GM23338 (cell line): ENCODE measurements around the gene ADCY1. TPM values are rescaled to one million over a fixed set of nuclear protein-coding genes. Genes with fewer than 3 reads are reported as not detected.

Source experiments
- ATAC-seq: fragments of 200-7000 bp; cut with Tn5 transposase; 3 replicates; pipeline ENCODE4 v1.9.1; 2020
- DNase-seq: peaks from one replicate; pipeline ENCODE4 v3.0.0-alpha.2; 2015; ENCODE audit warnings: low spot score
- H2AFZ ChIP-seq: fragments of 200-600 bp; sonication (generic); 2 replicates; pipeline ENCODE4 v1.8.0; 2016; ENCODE audit warnings: antibody characterized with exemption, mild to moderate bottlenecking, moderate library complexity
- H3F3A ChIP-seq: fragments of 200-600 bp; sonication (generic); replicated peaks from 2 replicates; pipeline ENCODE4 v1.8.0; 2017; ENCODE audit warnings: antibody characterized with exemption, mixed run types, low read depth
- H3K27ac ChIP-seq: fragments of 200-600 bp; sonication (generic); 2 replicates; pipeline ENCODE4 v1.6.1; 2016; ENCODE audit warnings: low read depth
- H3K27me3 ChIP-seq: fragments of 200-600 bp; sonication (generic); 2 replicates; pipeline ENCODE4 v1.8.0; 2016; ENCODE audit warnings: mild to moderate bottlenecking, mixed run types, moderate library complexity; ENCODE audit not compliant: insufficient read depth
- H3K36me3 ChIP-seq: fragments of 200-600 bp; sonication (generic); 2 replicates; pipeline ENCODE4 v1.8.0; 2016; ENCODE audit warnings: mild to moderate bottlenecking; ENCODE audit not compliant: insufficient read depth
- H3K4me1 ChIP-seq: fragments of 200-600 bp; sonication (generic); 2 replicates; pipeline ENCODE4 v1.8.0; 2016; ENCODE audit warnings: mild to moderate bottlenecking, moderate library complexity; ENCODE audit not compliant: insufficient read depth
- H3K4me2 ChIP-seq: fragments of 200-600 bp; sonication (generic); 2 replicates; pipeline ENCODE4 v1.7.1; 2017; ENCODE audit warnings: mixed run types
- H3K4me3 ChIP-seq: fragments of 200-600 bp; sonication (generic); 2 replicates; pipeline ENCODE4 v1.6.1; 2016; ENCODE audit warnings: mixed run types
- H3K79me2 ChIP-seq: fragments of 200-600 bp; sonication (generic); replicated peaks from 2 replicates; pipeline ENCODE4 v1.8.0; 2017; ENCODE audit warnings: mild to moderate bottlenecking; ENCODE audit not compliant: insufficient read depth
- H3K9me2 ChIP-seq: fragments of 200-600 bp; sonication (generic); 2 replicates; pipeline ENCODE4 v1.8.0; 2017; ENCODE audit not compliant: insufficient read depth
- H4K20me1 ChIP-seq: fragments of 200-600 bp; sonication (generic); replicated peaks from 2 replicates; pipeline ENCODE4 v1.8.0; 2017; ENCODE audit warnings: mild to moderate bottlenecking; ENCODE audit not compliant: insufficient read depth
- H3K27ac Mint-ChIP-seq: 2 replicates; pipeline ENCODE4 v1.8.0; 2020; ENCODE audit warnings: inconsistent platforms, mild to moderate bottlenecking, moderate library complexity, mixed read lengths
- H3K27me3 Mint-ChIP-seq: 3 replicates; pipeline ENCODE4 v1.8.0; 2022; ENCODE audit warnings: low read depth, mild to moderate bottlenecking, moderate library complexity, mixed read lengths, inconsistent platforms; ENCODE audit not compliant: insufficient read depth, poor library complexity
- H3K36me3 Mint-ChIP-seq: 3 replicates; pipeline ENCODE4 v1.8.0; 2021; ENCODE audit warnings: low read depth, mild to moderate bottlenecking, inconsistent platforms, moderate library complexity, mixed read lengths
- H3K4me1 Mint-ChIP-seq: 3 replicates; pipeline ENCODE4 v1.8.0; 2020; ENCODE audit warnings: mild to moderate bottlenecking, inconsistent platforms, mixed read lengths
- H3K4me3 Mint-ChIP-seq: 3 replicates; pipeline ENCODE4 v1.8.0; 2021; ENCODE audit warnings: moderate library complexity, mild to moderate bottlenecking, inconsistent platforms, mixed read lengths
- H3K9me3 Mint-ChIP-seq: 3 replicates; pipeline ENCODE4 v1.8.0; 2020; ENCODE audit warnings: moderate library complexity, mild to moderate bottlenecking, inconsistent platforms, mixed read lengths
- CREB1 ChIP-seq: fragments of 250-450 bp; sonication (Bioruptor Pico); IDR thresholded peaks from 2 replicates; pipeline ENCODE4 v1.5.0; 2020; ENCODE audit warnings: low read depth, mild to moderate bottlenecking, moderate library complexity
- JUNB ChIP-seq: IDR thresholded peaks from one replicate; pipeline ENCODE4 v1.6.1; 2016; ENCODE audit warnings: antibody characterized with exemption; ENCODE audit not compliant: unreplicated experiment
- NANOG ChIP-seq: IDR thresholded peaks from 2 replicates; pipeline ENCODE4 v1.6.1; 2016; ENCODE audit warnings: antibody characterized with exemption, borderline replicate concordance
- POLR2AphosphoS5 ChIP-seq: IDR thresholded peaks from 2 replicates; pipeline ENCODE4 v1.6.1; 2016; ENCODE audit warnings: antibody characterized with exemption, low read depth
- STAT1 ChIP-seq: IDR thresholded peaks from one replicate; pipeline ENCODE4 v1.6.1; 2016; ENCODE audit warnings: antibody characterized with exemption; ENCODE audit not compliant: unreplicated experiment
- ZNF462 ChIP-seq: fragments of 250-450 bp; sonication (Bioruptor Pico); IDR thresholded peaks from 2 replicates; pipeline ENCODE4 v1.5.0; 2020; ENCODE audit warnings: mild to moderate bottlenecking, moderate library complexity
- polyA plus RNA-seq: library from polyadenylated mRNA; unstranded; fragments of >200 nt; fragmentation: Nextera tagmentation; extraction: Ambion mirVana; gene quantifications from 2 replicates; pipeline ENCODE4 v1.2.1, GENCODE V29; 2016
- total RNA-seq: library from RNA; depleted of rRNA; stranded (reverse); fragments of >200 nt; shearing (Covaris generic); gene quantifications from 2 replicates; pipeline ENCODE4 v1.2.3, GENCODE V29; 2014

Gene ADCY1
- total and polyA plus RNA-seq, 2 experiments from 2014 or later = 2.3 to 18.7 TPM

GRCh38 chr7:45594745-45595535 is 20.8 kb downstream of the ADCY1 start:
- H3K27ac Mint-ChIP-seq = peak overlapping the region; percentile 46
- DNase-seq (no peak), ATAC-seq (no peak)
- Histone ChIP-seq H3K79me2 (peaks cover 4% of the 10 kb centered on the region; the same call in 1 of the 2 replicates), H2AFZ (no peak overlapping the region), H3K27ac (no peak overlapping the region), H3K4me3 (no peak overlapping the region), H3K9me2 (no peaks in the 10 kb centered on the region), H3K4me1 (no peaks in the 10 kb centered on the region), H4K20me1 (no peaks in the 10 kb centered on the region), H3F3A (no peaks in the 10 kb centered on the region), H3K36me3 (no peaks in the 10 kb centered on the region), H3K27me3 (no peaks in the 10 kb centered on the region), H3K4me2 (no peak overlapping the region)
- H3K4me3 Mint-ChIP-seq = no peak overlapping the region
- peaks cover 2% of the 10 kb centered on the region for H3K27me3 Mint-ChIP-seq
- no peaks in the 10 kb centered on the region; the same call in 1 of the 3 replicates for H3K36me3 Mint-ChIP-seq
- H3K9me3 Mint-ChIP-seq = no peaks in the 10 kb centered on the region
- H3K4me1 Mint-ChIP-seq = peaks cover 40% of the 10 kb centered on the region
- no peak for TF ChIP-seq ZNF462 (CRISPR knock-in tag)
- no peak for TF ChIP-seq POLR2AphosphoS5
- no peak for TF ChIP-seq CREB1 (CRISPR knock-in tag)
- no peak for TF ChIP-seq JUNB
- no peak for TF ChIP-seq STAT1
- TF ChIP-seq NANOG = no peak
